ENCODE results near the gene CNTNAP5. TPM values are rescaled to one million over a fixed set of nuclear protein-coding genes. Genes with fewer than 3 reads are reported as not detected.

Gene CNTNAP5
- total RNA-seq, 4 donors from 2014 or later: 0.17 TPM; not detected in 3

DNA sequence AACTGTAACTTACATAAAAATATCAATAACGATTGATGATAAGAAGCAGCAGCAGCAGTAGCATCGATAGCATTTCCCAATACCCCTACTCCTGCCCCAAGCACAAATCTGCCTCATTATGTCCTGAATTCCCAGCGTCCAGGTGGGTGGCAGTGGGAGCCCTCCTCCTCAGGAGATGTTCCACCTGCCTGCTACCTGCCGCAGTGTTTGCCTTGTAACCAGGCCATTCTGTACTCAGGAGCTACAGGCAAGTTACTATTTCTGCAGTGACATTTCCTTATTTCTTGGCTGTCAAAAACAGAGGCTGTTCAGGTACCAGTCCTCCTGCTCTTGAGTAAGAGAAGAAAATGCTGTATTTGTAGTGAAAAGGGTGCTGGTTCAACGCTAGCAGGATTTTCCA, 236.4 kb downstream of the CNTNAP5 start:
- H3K9me3 ChIP-seq: no peaks in the 10 kb centered on the region
- WGBS: 82% methylated on average over 4 of the region's 5 CpGs
- H3K36me3 ChIP-seq: no peaks in the 10 kb centered on the region
- H3K4me3 ChIP-seq: no peak overlapping the region
- H3K4me1 ChIP-seq: no peaks in the 10 kb centered on the region
- H3K27ac ChIP-seq (replicated peaks in 1 of 4): no peak overlapping the region
- intact Hi-C loops (cut with DNase I): no loop called here
- no peak for DNase-seq (ENCODE audit: extremely low spot score)
- TF ChIP-seq POLR2AphosphoS5 (IDR thresholded peaks at IDR 0.05) (no peak), EP300 (IDR thresholded peaks at IDR 0.05) (no peak), POLR2A (IDR thresholded peaks at IDR 0.05; ENCODE audit: low read depth) (no peak)
- no peaks in the 10 kb centered on the region for H3K27me3 ChIP-seq

DNA sequence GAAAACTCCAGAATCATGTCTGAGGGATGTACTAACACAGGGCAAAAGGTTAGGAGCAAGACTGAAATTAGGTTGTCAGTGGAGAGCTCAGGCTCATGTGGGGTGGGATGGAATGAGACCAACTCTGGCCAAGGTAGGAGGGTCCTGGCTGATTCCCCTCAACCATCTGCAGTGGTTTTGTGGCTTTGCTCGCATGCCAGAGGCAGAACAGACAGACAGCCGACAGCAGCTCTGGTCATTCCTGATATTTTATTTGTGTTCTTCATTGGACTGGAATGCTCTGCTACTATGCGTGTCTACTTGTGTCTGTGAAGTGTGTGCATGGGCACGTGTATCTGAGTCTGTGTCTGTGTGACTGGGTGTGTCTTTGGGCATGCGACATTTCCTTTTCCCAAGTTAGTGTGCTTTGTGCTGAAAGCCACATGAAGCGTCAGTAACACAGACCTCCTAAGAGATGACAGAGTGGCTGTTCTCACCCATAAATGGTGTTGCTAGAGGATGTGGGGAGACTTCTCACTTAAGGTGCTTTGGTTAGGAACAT, 239.5 kb downstream of the CNTNAP5 start:
- DNase-seq (ENCODE audit: extremely low spot score): no peak
- no peaks in the 10 kb centered on the region for H3K9me3 ChIP-seq
- no peaks in the 10 kb centered on the region for H3K36me3 ChIP-seq
- TF ChIP-seq CTCF (IDR thresholded peaks at IDR 0.05) (no peak), EP300 (IDR thresholded peaks at IDR 0.05) (no peak), POLR2AphosphoS5 (IDR thresholded peaks at IDR 0.05) (no peak), POLR2A (IDR thresholded peaks at IDR 0.05; ENCODE audit: low read depth) (no peak)
- H3K4me1 ChIP-seq: no peaks in the 10 kb centered on the region
- no peaks in the 10 kb centered on the region for H3K27me3 ChIP-seq
- 90% methylated on average over 6 of the region's 6 CpGs for WGBS
- H3K4me3 ChIP-seq: no peak overlapping the region
- intact Hi-C loops (cut with DNase I): no loop called here
- H3K27ac ChIP-seq (replicated peaks in 1 of 4): no peak overlapping the region

DNA sequence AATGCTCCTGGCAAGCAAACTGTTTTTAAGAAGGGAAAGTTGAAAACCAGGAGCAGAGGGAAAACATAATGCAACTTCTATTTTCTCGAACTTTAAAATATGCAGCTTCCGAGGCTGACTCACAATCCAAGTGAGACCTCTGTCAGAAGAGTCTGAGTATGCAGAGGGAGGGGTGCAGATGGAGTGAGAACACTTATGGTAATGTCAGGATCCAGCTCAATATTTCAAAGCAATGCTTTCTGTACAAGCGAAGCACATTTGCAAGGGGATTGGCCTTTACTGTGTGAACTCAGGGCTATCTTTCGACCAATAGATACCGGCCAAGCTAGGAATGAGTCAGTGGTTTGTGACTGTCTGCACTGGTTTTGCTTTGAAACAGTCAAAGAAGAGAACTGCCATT, 242.7 kb downstream of the CNTNAP5 start:
- no peak overlapping the region for H3K27ac ChIP-seq (replicated peaks in 1 of 4)
- no peaks in the 10 kb centered on the region for H3K36me3 ChIP-seq
- no peak overlapping the region for H3K4me3 ChIP-seq
- whole genome bisulfite sequencing: 74% methylated on average over 5 of the region's 5 CpGs
- TF ChIP-seq CTCF (IDR thresholded peaks at IDR 0.05) (no peak), EP300 (IDR thresholded peaks at IDR 0.05) (no peak), POLR2A (IDR thresholded peaks at IDR 0.05; ENCODE audit: low read depth) (no peak), POLR2AphosphoS5 (IDR thresholded peaks at IDR 0.05) (no peak)
- H3K27me3 ChIP-seq: no peaks in the 10 kb centered on the region
- no peaks in the 10 kb centered on the region for H3K4me1 ChIP-seq
- intact Hi-C loops (cut with DNase I): no loop called here
- DNase-seq (ENCODE audit: extremely low spot score): no peak
- H3K9me3 ChIP-seq: no peaks in the 10 kb centered on the region

DNA sequence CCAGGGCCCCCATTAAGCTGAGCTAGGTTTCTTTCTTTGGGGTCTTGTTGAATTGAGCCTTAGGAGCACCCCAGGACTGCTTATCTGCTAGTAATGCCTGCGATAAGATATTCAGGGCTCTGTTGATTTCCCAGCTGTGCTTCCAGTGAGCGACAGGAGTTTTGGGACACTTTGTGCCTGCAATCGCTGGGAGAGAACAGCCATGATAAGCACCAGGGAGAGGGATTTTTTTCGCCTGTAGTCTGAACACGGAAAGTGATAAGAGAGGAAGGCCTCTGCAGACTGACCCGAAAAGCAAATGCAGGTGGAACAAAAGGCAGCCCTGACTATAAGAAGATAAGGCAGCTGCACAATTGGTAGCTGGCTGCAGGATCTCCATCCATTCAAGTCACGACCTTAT, 244.3 kb downstream of the CNTNAP5 start:
- no peak for TF ChIP-seq POLR2AphosphoS5 (IDR thresholded peaks at IDR 0.05)
- TF ChIP-seq CTCF (IDR thresholded peaks at IDR 0.05): no peak
- TF ChIP-seq POLR2A (IDR thresholded peaks at IDR 0.05; ENCODE audit: low read depth): no peak
- TF ChIP-seq EP300 (IDR thresholded peaks at IDR 0.05): no peak
- intact Hi-C loops (cut with DNase I): no loop called here

DNA sequence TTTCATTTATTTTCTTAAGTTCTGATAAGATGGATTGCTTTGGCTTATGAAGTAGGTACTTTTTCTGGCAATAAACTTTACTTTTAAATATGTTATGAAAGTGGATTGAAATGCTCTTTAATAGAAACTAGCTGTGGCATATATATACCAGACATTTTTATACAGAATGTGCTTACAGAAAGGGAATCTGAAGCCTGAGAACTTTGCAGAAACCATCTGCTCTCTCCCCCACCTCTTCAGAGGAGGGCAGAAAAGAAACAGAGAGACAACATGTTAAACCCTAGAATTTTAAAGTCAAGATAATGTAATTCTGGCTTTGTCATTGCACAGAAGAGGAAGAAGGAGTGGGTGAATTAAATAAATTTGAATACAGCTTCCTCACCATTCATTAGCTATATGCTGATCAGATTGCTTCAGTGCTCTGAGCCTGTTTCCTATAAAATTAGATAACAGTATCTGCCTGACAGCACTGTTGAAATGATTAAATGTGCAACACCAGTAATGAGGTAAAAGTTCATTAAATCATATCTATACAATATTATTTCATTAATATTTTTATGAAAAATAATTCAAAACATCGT, 247.3 kb downstream of the CNTNAP5 start:
- peaks cover 0 to 4% (median 0%) of the 10 kb centered on the region in 4 donors for H3K4me1 ChIP-seq
- DNase-seq (ENCODE audit: extremely low spot score): no peak
- no peak overlapping the region for H3K27ac ChIP-seq (replicated peaks in 1 of 4)
- H3K9me3 ChIP-seq: no peaks in the 10 kb centered on the region
- intact Hi-C loops (cut with DNase I): no loop called here
- no peak overlapping the region for H3K4me3 ChIP-seq
- 91% methylated on average over 1 of the region's 1 CpG for WGBS
- H3K36me3 ChIP-seq: no peaks in the 10 kb centered on the region
- H3K27me3 ChIP-seq: no peaks in the 10 kb centered on the region
- no peak for TF ChIP-seq CTCF (IDR thresholded peaks at IDR 0.05)
- TF ChIP-seq POLR2AphosphoS5 (IDR thresholded peaks at IDR 0.05): no peak
- TF ChIP-seq POLR2A (IDR thresholded peaks at IDR 0.05; ENCODE audit: low read depth): no peak
- TF ChIP-seq EP300 (IDR thresholded peaks at IDR 0.05): no peak

More for the DNA sequence above, 244.3 kb downstream of the CNTNAP5 start:
- Histone ChIP-seq H3K36me3 (no peaks in the 10 kb centered on the region), H3K27ac (replicated peaks in 1 of 4) (no peak overlapping the region), H3K9me3 (no peaks in the 10 kb centered on the region), H3K4me3 (no peak overlapping the region), H3K4me1 (no peaks in the 10 kb centered on the region), H3K27me3 (no peaks in the 10 kb centered on the region)
- WGBS: 93% methylated on average over 6 of the region's 7 CpGs
- DNase-seq (ENCODE audit: extremely low spot score): no peak

Measured in esophagus muscularis mucosa (tissue), 4 donors.